ENCODE data around the gene CNFN.

- TF ChIP-seq CTCF (IDR thresholded peaks at IDR 0.05) = no peak
- TF ChIP-seq POLR2A (IDR thresholded peaks at IDR 0.05) = no peak
Observed at GRCh38 chr19:42349378-42350107, 40.6 kb downstream of the CNFN start.
